NT2/D1 (cell line): ENCODE results near the gene TDRD7.

Experiments used
- DNase-seq: peaks from one replicate; pipeline ENCODE4 v3.0.0-alpha.2; 2011; ENCODE audit warnings: low read depth, low spot score
- H3K27me3 ChIP-seq: 2 replicates; pipeline ENCODE4 v1.6.0; 2011; ENCODE audit warnings: mild to moderate bottlenecking; ENCODE audit not compliant: insufficient read length, insufficient read depth
- H3K36me3 ChIP-seq: 2 replicates; pipeline ENCODE4 v1.6.1; 2011; ENCODE audit warnings: mild to moderate bottlenecking, low read length, mixed read lengths; ENCODE audit not compliant: insufficient read depth, insufficient read length
- H3K4me1 ChIP-seq: 2 replicates; pipeline ENCODE4 v1.5.1; 2011; ENCODE audit not compliant: insufficient read depth, insufficient read length
- H3K4me3 ChIP-seq: 2 replicates; pipeline ENCODE4 v1.5.1; 2011; ENCODE audit warnings: low read depth; ENCODE audit not compliant: insufficient read length
- H3K9ac ChIP-seq: 2 replicates; pipeline ENCODE4 v1.6.0; 2011; ENCODE audit warnings: low read depth; ENCODE audit not compliant: insufficient read length
- H3K9me3 ChIP-seq: 2 replicates; pipeline ENCODE4 v1.5.1; 2011; ENCODE audit warnings: mild to moderate bottlenecking, low read length; ENCODE audit not compliant: insufficient read depth
- SUZ12 ChIP-seq: IDR thresholded peaks from 2 replicates; pipeline ENCODE4 v1.6.1; 2011; ENCODE audit not compliant: insufficient read length, insufficient read depth; ENCODE audit errors: extremely low read depth
- YY1 ChIP-seq: IDR thresholded peaks from 2 replicates; pipeline ENCODE4 v1.6.1; 2011; ENCODE audit not compliant: insufficient read length, insufficient read depth
- ZNF274 ChIP-seq: IDR thresholded peaks from 2 replicates; pipeline ENCODE4 v1.6.1; 2011; ENCODE audit warnings: mild to moderate bottlenecking, low read depth, low read length

TDRD7 gene

GRCh38 chr9:97468658-97469448 lies 57.0 kb downstream of the TDRD7 start:
- Histone ChIP-seq H3K9ac (no peak overlapping the region), H3K27me3 (no peaks in the 10 kb centered on the region)
- peak; percentile 74 for DNase-seq

DNA sequence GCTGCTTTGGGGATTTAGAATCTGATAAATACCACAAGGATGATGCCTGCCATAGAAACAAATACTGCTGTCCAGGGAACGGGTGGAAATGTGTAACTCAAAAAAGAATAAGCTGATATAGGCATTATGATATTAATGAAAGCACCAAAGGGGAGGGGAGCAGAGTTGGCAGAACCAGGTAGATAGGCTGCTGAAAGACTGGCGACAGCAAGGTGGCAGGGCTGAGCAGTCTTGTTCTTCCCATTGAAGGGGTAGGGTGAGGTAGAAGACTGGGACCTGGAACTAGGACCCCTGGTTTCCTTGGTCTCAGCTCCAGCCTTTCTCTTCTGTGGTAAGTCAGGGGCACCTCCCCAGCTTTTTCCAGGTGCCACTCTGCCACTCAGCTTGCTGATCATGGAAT lies 58.2 kb downstream of the TDRD7 start:
- no peak for TF ChIP-seq ZNF274
- no peak for TF ChIP-seq YY1
- no peak for TF ChIP-seq SUZ12
- Histone ChIP-seq H3K4me1 (no peaks in the 10 kb centered on the region), H3K9ac (no peak overlapping the region), H3K27me3 (no peaks in the 10 kb centered on the region), H3K36me3 (no peaks in the 10 kb centered on the region), H3K4me3 (no peak overlapping the region), H3K9me3 (no peaks in the 10 kb centered on the region)
- no peak for DNase-seq

More at GRCh38 chr9:97468658-97469448, 57.0 kb downstream of the TDRD7 start:
- no peaks in the 10 kb centered on the region for H3K4me1 ChIP-seq
- no peaks in the 10 kb centered on the region for H3K9me3 ChIP-seq
- no peaks in the 10 kb centered on the region for H3K36me3 ChIP-seq
- H3K4me3 ChIP-seq: no peak overlapping the region
- TF ChIP-seq ZNF274 (no peak), YY1 (no peak), SUZ12 (no peak)

DNA sequence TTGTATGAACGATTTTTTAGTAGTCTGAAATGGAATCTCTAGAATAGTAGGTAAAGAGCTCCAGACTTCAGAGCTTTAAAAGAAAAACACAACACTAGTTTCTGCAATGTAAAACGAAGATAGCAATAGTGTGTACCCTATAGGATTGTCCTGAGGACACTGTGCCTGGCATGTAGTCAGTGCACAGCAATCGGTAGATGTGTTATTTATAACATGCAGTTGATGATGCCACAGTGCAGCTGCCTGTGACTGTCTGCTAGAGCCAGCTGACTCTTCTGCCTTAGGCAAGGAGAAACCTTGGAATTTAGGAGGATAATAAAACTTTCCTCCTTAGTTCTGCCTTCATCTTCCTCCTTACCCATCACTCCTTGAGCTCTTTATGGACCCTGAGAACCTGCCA lies 61.8 kb downstream of the TDRD7 start:
- Histone ChIP-seq H3K27me3 (no peaks in the 10 kb centered on the region), H3K9me3 (no peaks in the 10 kb centered on the region), H3K9ac (no peak overlapping the region), H3K4me3 (no peak overlapping the region), H3K36me3 (no peaks in the 10 kb centered on the region), H3K4me1 (no peaks in the 10 kb centered on the region)
- TF ChIP-seq YY1 (no peak), SUZ12 (no peak), ZNF274 (no peak)
- DNase-seq: no peak

DNA sequence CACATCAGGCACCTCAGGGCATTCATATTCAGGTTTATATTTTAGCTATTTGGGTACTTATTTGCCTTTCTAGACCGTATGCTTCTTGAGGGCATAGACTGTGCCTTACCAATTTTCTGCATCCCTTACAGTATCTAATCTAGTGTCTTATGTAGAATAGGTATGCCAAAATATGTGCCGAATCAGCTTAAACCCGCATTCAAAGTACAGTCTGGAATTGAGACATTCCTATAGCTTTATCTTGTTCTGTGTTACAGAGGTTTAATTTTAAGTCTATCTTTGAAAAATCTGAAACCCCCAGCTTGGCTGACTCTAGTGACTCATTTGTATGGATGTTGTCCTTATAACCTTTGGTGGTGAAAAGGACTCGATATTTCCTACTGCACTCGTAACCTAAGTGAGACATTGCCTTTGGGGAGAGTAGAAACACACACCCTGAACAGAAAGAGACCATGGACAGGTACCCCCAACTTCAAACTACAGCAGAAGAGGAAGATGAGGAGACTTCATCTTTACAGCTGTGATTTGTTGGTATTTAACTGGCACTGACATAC lies 62.6 kb downstream of the TDRD7 start:
- H3K4me3 ChIP-seq: no peak overlapping the region
- H3K9me3 ChIP-seq: no peaks in the 10 kb centered on the region
- no peak overlapping the region for H3K9ac ChIP-seq
- DNase-seq: no peak
- no peaks in the 10 kb centered on the region for H3K36me3 ChIP-seq
- H3K27me3 ChIP-seq: no peaks in the 10 kb centered on the region
- TF ChIP-seq ZNF274 (no peak), SUZ12 (no peak), YY1 (no peak)
- no peaks in the 10 kb centered on the region for H3K4me1 ChIP-seq

DNA sequence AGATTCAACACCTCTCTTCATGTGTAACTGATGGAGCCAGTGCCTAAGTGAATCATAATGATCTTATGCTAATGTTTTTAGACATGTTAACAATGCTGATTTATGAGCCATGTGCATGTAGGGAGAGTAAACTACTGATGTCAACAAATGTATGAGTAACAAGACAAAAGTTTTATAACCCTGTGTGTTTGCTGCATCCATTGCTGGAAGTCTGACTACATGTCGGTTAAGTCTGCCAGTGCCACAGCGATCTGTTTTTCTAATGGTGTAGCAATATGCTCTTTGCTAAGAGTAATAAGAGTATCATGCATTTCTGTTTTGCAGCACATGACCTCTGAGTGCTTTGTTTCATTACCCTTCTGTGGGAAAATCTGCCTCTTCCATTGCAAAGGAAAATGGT lies 63.2 kb downstream of the TDRD7 start:
- Histone ChIP-seq H3K9ac (no peak overlapping the region), H3K9me3 (no peaks in the 10 kb centered on the region), H3K36me3 (no peaks in the 10 kb centered on the region), H3K4me1 (no peaks in the 10 kb centered on the region), H3K27me3 (no peaks in the 10 kb centered on the region), H3K4me3 (no peak overlapping the region)
- TF ChIP-seq YY1 (no peak), SUZ12 (no peak), ZNF274 (no peak)
- no peak for DNase-seq

DNA sequence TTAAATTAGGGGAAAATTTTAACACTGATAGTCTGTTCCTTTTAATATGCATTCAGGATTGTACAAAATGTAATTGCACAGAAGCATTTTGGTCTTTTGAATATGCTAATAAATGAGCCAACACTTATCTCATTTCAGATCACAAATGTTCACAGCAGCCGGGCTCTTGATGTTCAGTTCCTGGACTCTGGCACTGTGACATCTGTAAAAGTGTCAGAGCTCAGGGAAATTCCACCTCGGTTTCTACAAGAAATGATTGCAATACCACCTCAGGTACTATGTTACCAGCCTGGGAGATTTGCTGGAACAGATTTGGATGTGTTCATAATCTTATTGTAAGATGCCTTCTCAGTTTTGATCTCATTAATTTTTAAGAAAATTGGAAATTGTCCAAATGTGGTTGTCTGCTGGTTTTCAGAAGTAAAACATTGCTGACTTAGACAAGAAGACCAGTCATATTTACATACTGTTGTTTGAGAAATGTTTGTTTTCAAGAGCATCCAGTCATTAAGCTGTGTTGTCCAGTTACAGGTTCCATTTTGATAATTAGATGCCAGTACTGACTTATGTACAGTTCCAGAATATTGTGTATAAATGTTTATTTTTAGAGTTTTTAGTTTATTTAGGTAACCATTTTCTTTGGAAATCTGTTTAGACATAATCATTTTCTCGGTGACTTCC lies 66.5 kb downstream of the TDRD7 start:
- no peaks in the 10 kb centered on the region for H3K36me3 ChIP-seq
- no peaks in the 10 kb centered on the region for H3K4me1 ChIP-seq
- H3K9ac ChIP-seq: no peak overlapping the region
- no peak overlapping the region for H3K4me3 ChIP-seq
- DNase-seq: no peak
- H3K9me3 ChIP-seq: no peaks in the 10 kb centered on the region
- TF ChIP-seq ZNF274 (no peak), YY1 (no peak), SUZ12 (no peak)
- no peaks in the 10 kb centered on the region for H3K27me3 ChIP-seq
